HepG2 (cell line): ENCODE data around the gene GREM2. TPM values are rescaled to one million over a fixed set of nuclear protein-coding genes. Genes with fewer than 3 reads are reported as not detected.

ENCODE experiments used
- ATAC-seq: fragments of 200-7000 bp; cut with Tn5 transposase; 3 replicates; pipeline ENCODE4 v1.9.1; 2020; ENCODE audit warnings: mild to moderate bottlenecking, moderate library complexity
- BruUV-seq: library from RNA; stranded (reverse); fragments of 400-500 nt; replicated peaks from 2 replicates; lab custom pipeline; 2021; lab: Mats Ljungman, UMichigan
- CTCF ChIA-PET: fragments of 300-600 bp; formaldehyde crosslinking; extraction: SDS; loops from one replicate; lab custom pipeline; 2021; ENCODE audit warnings: low total read pairs, inconsistent platforms, low intra/inter-chr PET ratio; lab: Yijun Ruan, JAX
- POLR2A ChIA-PET: fragments of 350-600 bp; sonication (Branson Sonifier 250); formaldehyde crosslinking; loops from one replicate; lab custom pipeline; 2020; ENCODE audit warnings: antibody characterized with exemption, inconsistent platforms; lab: Yijun Ruan, JAX
- DNase-seq: peaks from one replicate; pipeline ENCODE4 v3.0.0-alpha.2; 2015; ENCODE audit warnings: low spot score
- FAIRE-seq: peaks from 3 replicates; lab custom pipeline; 2011; peaks lifted over from hg19 to GRCh38; lab: Jason Lieb, UNC
- H2AFZ ChIP-seq: one replicate; pipeline ENCODE4 v1.6.1; 2011; ENCODE audit warnings: low read length, inconsistent platforms
- H3K27ac ChIP-seq: fragments of 300-600 bp; 3 replicates; pipeline ENCODE4 v1.8.0; 2011; ENCODE audit warnings: mixed run types, mild to moderate bottlenecking, mixed read lengths, low read length, inconsistent platforms; ENCODE audit not compliant: insufficient read depth; ENCODE audit errors: extremely low read length
- H3K27me3 ChIP-seq, 2 experiments: fragments of 200-600 bp in 1 of 2; 2 replicates in 1 of 2; 3 replicates in 1 of 2; pipeline versions ENCODE4 v1.6.0 to v1.8.0; 2011; ENCODE audit warnings: low read length in 2 of 2, mild to moderate bottlenecking in 2 of 2, moderate library complexity in 2 of 2, inconsistent platforms in 1 of 2; ENCODE audit not compliant: insufficient read depth in 2 of 2, control insufficient read depth in 1 of 2
- H3K36me3 ChIP-seq, 2 experiments: fragments of 200-600 bp in 1 of 2; replicated peaks in 1 of 2; 2 replicates in 1 of 2; 3 replicates in 1 of 2; pipeline versions ENCODE4 v1.5.1 to v1.8.0; 2011; ENCODE audit warnings: low read length in 2 of 2, inconsistent platforms in 1 of 2; ENCODE audit not compliant: insufficient read depth in 2 of 2, control insufficient read depth in 1 of 2
- H3K4me1 ChIP-seq: 2 replicates; pipeline ENCODE4 v1.5.1; 2012; ENCODE audit warnings: low read length, inconsistent platforms; ENCODE audit not compliant: insufficient read depth
- H3K4me2 ChIP-seq: 2 replicates; pipeline ENCODE4 v1.6.0; 2011; ENCODE audit warnings: low read depth, low read length, inconsistent platforms
- H3K4me3 ChIP-seq, 3 experiments: fragments of 200-600 bp in 1 of 3; sonication (generic), shearing (Covaris generic) in 1 of 3; replicated peaks in 1 of 3; 2 replicates each; pipeline ENCODE4 v1.5.1; 2011 to 2016; ENCODE audit warnings: low read length in 3 of 3, inconsistent platforms in 2 of 3, low read depth in 2 of 3, mild to moderate bottlenecking in 2 of 3, control low read depth in 1 of 3, mixed read lengths in 1 of 3; ENCODE audit not compliant: insufficient read depth in 1 of 3
- H3K79me2 ChIP-seq: one replicate; pipeline ENCODE4 v1.6.1; 2011; ENCODE audit warnings: low read length, inconsistent platforms; ENCODE audit not compliant: insufficient read depth
- H3K9ac ChIP-seq: 2 replicates; pipeline ENCODE4 v1.6.0; 2011; ENCODE audit warnings: mild to moderate bottlenecking, low read depth, low read length, inconsistent platforms; ENCODE audit not compliant: insufficient read depth
- H3K9me3 ChIP-seq: 2 replicates; pipeline ENCODE4 v1.5.1; 2012; ENCODE audit warnings: mild to moderate bottlenecking, low read length
- H4K20me1 ChIP-seq: 2 replicates; pipeline ENCODE4 v1.6.0; 2011; ENCODE audit warnings: inconsistent platforms, mild to moderate bottlenecking, low read length, moderate library complexity; ENCODE audit not compliant: insufficient read depth
- EP300 ChIP-seq, 3 experiments: sonication (generic) in 1 of 3; formaldehyde crosslinking in 1 of 3; IDR thresholded peaks; 2 replicates each; pipeline versions ENCODE4 v1.5.1 to v1.6.1; 2011 to 2020; ENCODE audit warnings: low read depth in 2 of 3, low read length in 2 of 3, borderline replicate concordance in 1 of 3, improper control_type of control experiment in 1 of 3, mild to moderate bottlenecking in 1 of 3, missing genetic modification reagents in 1 of 3, moderate library complexity in 1 of 3
- GTF3A ChIP-seq: sonication (generic); formaldehyde crosslinking; conservative IDR thresholded peaks from 2 replicates; pipeline ENCODE4 v1.4.0; 2020; ENCODE audit warnings: mild to moderate bottlenecking, missing genetic modification reagents
- HHEX ChIP-seq: IDR thresholded peaks from 2 replicates; pipeline ENCODE4 v1.6.1; 2016; ENCODE audit warnings: control low read depth
- ISL2 ChIP-seq: sonication (generic); formaldehyde crosslinking; IDR thresholded peaks from 2 replicates; pipeline ENCODE4 v1.5.0; 2020; ENCODE audit warnings: missing genetic modification reagents
- KDM1A ChIP-seq: IDR thresholded peaks from 2 replicates; pipeline ENCODE4 v1.6.1; 2016; ENCODE audit warnings: missing compliant biosample characterization
- KLF6 ChIP-seq: IDR thresholded peaks from 2 replicates; pipeline ENCODE4 v1.8.0; 2016; ENCODE audit warnings: missing biosample characterization, missing genetic modification reagents
- NR2F2 ChIP-seq: IDR thresholded peaks from 2 replicates; pipeline ENCODE4 v1.6.1; 2012; ENCODE audit warnings: low read depth, inconsistent platforms, borderline replicate concordance
- RARG ChIP-seq: sonication (generic); formaldehyde crosslinking; IDR thresholded peaks from 2 replicates; pipeline ENCODE4 v1.4.0; 2020; ENCODE audit warnings: low read depth, mild to moderate bottlenecking, missing genetic modification reagents
- SP1 ChIP-seq, 2 experiments: fragments of 450-650 bp in 1 of 2; sonication (generic) in 1 of 2; formaldehyde crosslinking in 1 of 2; IDR thresholded peaks; 2 replicates each; pipeline versions ENCODE4 v1.4.0 to v1.6.1; 2016 to 2020; ENCODE audit warnings: missing genetic modification reagents in 1 of 2
- SP4 ChIP-seq: sonication (generic); formaldehyde crosslinking; IDR thresholded peaks from 2 replicates; pipeline ENCODE4 v1.8.1; 2023; ENCODE audit warnings: mild to moderate bottlenecking, missing genetic modification reagents
- TSC22D2 ChIP-seq: sonication (generic); formaldehyde crosslinking; IDR thresholded peaks from 2 replicates; pipeline ENCODE4 v1.5.1; 2020; ENCODE audit warnings: missing genetic modification reagents, mild to moderate bottlenecking, borderline replicate concordance
- ZHX2 ChIP-seq, 2 experiments: sonication (generic) in 1 of 2; formaldehyde crosslinking in 1 of 2; IDR thresholded peaks; 2 replicates each; pipeline versions ENCODE4 v1.6.1 to v1.9.0; 2014 to 2022; ENCODE audit warnings: antibody characterized with exemption in 1 of 2, borderline replicate concordance in 1 of 2, inconsistent platforms in 1 of 2, low read depth in 1 of 2, missing genetic modification reagents in 1 of 2
- ZNF253 ChIP-seq: sonication (generic); formaldehyde crosslinking; IDR thresholded peaks from 2 replicates; pipeline ENCODE4 v1.8.0; 2022; ENCODE audit warnings: mild to moderate bottlenecking, missing genetic modification reagents, borderline replicate concordance
- ZNF263 ChIP-seq: sonication (generic); formaldehyde crosslinking; IDR thresholded peaks from 2 replicates; pipeline ENCODE4 v1.4.0; 2020; ENCODE audit warnings: missing genetic modification reagents
- ZNF280D ChIP-seq: sonication (generic); formaldehyde crosslinking; IDR thresholded peaks from 2 replicates; pipeline ENCODE4 v1.5.1; 2020; ENCODE audit warnings: mild to moderate bottlenecking, missing genetic modification reagents
- ZNF296 ChIP-seq: sonication (generic); formaldehyde crosslinking; conservative IDR thresholded peaks from 2 replicates; pipeline ENCODE4 v1.5.0; 2020; ENCODE audit warnings: mild to moderate bottlenecking, missing genetic modification reagents
- WGBS: methylation state at CpG from one replicate; pipeline ENCODE4 v1.1.6; 2017; ENCODE audit warnings: low lambda C conversion rate; 5-methylcytosine and 5-hydroxymethylcytosine counted together
- in situ Hi-C: cut with HindIII; loops from 2 replicates; pipeline ENCODE4 v1.10.0; 2017; ENCODE audit warnings: low pct_unique_long_range_greater_than_20kb; ENCODE audit not compliant: extremely low pct_ligation_motif_present
- intact Hi-C: fragments of 100-400 bp; cut with micrococcal nuclease; formaldehyde crosslinking; loops from one replicate; pipeline ENCODE4 v1.10.0; 2022; ENCODE audit not compliant: unreplicated experiment
- polyA plus RNA-seq, 8 experiments: library from polyadenylated mRNA; depleted of rRNA in 3 of 8; stranded (reverse) in 7 of 8; unstranded in 1 of 8; fragments of >200 nt; fragmentation: Illumina TruSeq in 4 of 8; extraction: Trizol in 4 of 8; gene quantifications; 2 replicates each; pipeline versions ENCODE4 v1.2.1 to v1.2.3, GENCODE V29; 2011 to 2016; ENCODE audit warnings: low read depth in 4 of 8, missing spikeins in 1 of 8, mixed read lengths in 1 of 8; ENCODE audit not compliant: insufficient read depth in 1 of 8
- total RNA-seq, 5 experiments: library from RNA; depleted of rRNA; stranded (reverse); fragments of >200 nt; fragmentation: Illumina TruSeq; extraction: Trizol; gene quantifications; 2 replicates each; pipeline ENCODE4 v1.2.3, GENCODE V29; 2016; ENCODE audit warnings: low read depth in 1 of 5

GREM2 gene
- total and polyA plus RNA-seq, 2 of the 13 experiments (the other 11 are each of a cell fraction or from before 2014, with no cell fraction given): 0.07 TPM; not detected in 1

- no peak overlapping the region for H3K9ac ChIP-seq
- no peaks in the 10 kb centered on the region for H3K27me3 ChIP-seq
- BruUV-seq: no TSS peak
- H3K4me3 ChIP-seq: no peak overlapping the region
- H3K9me3 ChIP-seq: no peaks in the 10 kb centered on the region
- H2AFZ ChIP-seq: no peak overlapping the region
- H3K27ac ChIP-seq: no peak overlapping the region
- intact Hi-C loops: no loop called here
- POLR2A ChIA-PET: no interaction called here
- FAIRE-seq (no peak), ATAC-seq (no peak), DNase-seq (no peak)
- in situ Hi-C loops: no loop called here
- H3K79me2 ChIP-seq: no peaks in the 10 kb centered on the region
- no peaks in the 10 kb centered on the region for H4K20me1 ChIP-seq
- WGBS: 11% methylated on average over 3 of the region's 3 CpGs
- H3K4me1 ChIP-seq: no peaks in the 10 kb centered on the region
- no peak overlapping the region for H3K4me2 ChIP-seq
- CTCF ChIA-PET: no interaction called here
- H3K36me3 ChIP-seq: no peaks in the 10 kb centered on the region
- TF ChIP-seq SP1 (IDR thresholded peaks at IDR 0.05) (no peak), SP1 (CRISPR knock-in tag; IDR thresholded peaks at IDR 0.05) (no peak), ZNF263 (CRISPR knock-in tag) (no peak), KDM1A (CRISPR knock-in tag) (no peak), ISL2 (no peak), RARG (no peak), ZHX2 (IDR thresholded peaks at IDR 0.05; ENCODE audit: low read depth) (no peak), ZHX2 (CRISPR knock-in tag; IDR thresholded peaks at IDR 0.05; ENCODE audit: borderline replicate concordance) (no peak), EP300 (IDR thresholded peaks at IDR 0.05; ENCODE audit: low read depth in 2 of 2, low read length in 2 of 2) (no peak), EP300 (CRISPR knock-in tag; IDR thresholded peaks at IDR 0.05; ENCODE audit: borderline replicate concordance) (no peak), KLF6 (CRISPR knock-in tag) (no peak), ZNF280D (CRISPR knock-in tag) (no peak), GTF3A (CRISPR knock-in tag) (no peak), SP4 (CRISPR knock-in tag) (no peak), HHEX (CRISPR knock-in tag) (no peak), NR2F2 (no peak), TSC22D2 (CRISPR knock-in tag) (no peak), ZNF296 (CRISPR knock-in tag) (no peak), ZNF253 (CRISPR knock-in tag) (no peak)
Observed at GRCh38 chr1:240487493-240487892, 124.5 kb downstream of the GREM2 start.
